CD4-positive, alpha-beta T cell treated with Interferon alpha-2 for 1 hour (primary cell): ENCODE results near the gene CCR1.
"Not testable (repeated sequence)": the region's sequence is repeated elsewhere in the genome, so short reads cannot be mapped to it uniquely, and the experiment has no call there.

Source experiments
- DNase-seq, 2 donors: peaks; one replicate each; pipeline ENCODE4 v3.0.0-alpha.2; 2020 to 2022

The CCR1 gene

GRCh38 chr3:46209746-46210470, 1.8 kb upstream of the CCR1 start:
- no peak for DNase-seq

DNA sequence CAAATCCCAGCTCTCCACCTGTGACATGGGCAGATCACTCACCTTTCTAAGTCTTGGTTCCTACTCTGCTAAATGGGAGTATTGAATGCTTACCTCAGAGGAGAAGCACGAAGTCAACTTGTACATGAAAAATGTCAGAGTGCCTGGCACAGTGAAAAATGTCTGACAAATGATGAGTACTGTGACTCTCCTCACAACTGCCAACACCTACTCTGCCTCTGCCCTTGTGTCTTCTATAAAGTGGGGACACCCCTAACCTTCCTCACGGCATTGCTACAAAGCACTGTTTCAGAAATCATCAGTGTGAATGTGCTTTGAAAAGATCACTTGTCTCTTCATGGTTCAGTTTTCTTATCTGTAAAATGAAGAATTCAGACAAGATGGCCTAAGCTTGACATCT, 940 bp upstream of the CCR1 start:
- DNase-seq = no peak

DNA sequence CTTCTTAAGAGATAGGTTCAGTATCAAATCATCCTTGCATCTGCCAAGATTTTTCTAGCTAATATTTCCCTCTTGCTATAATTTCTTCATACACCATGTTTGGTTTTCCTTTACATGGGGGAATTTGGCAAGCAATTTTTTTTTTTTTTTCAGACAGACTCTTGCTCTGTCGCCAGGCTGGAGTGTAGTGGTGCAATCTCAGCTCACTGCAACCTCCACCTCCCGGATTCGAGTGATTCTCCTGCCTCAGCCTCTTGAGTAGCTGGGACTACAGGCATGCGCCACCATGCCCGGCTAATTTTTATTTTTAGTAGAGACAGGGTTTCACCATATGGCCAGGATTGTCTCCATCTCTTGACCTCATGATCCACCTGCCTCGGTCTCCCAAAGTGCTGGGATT, 599 bp downstream of the CCR1 start:
- not testable (repeated sequence) for DNase-seq

DNA sequence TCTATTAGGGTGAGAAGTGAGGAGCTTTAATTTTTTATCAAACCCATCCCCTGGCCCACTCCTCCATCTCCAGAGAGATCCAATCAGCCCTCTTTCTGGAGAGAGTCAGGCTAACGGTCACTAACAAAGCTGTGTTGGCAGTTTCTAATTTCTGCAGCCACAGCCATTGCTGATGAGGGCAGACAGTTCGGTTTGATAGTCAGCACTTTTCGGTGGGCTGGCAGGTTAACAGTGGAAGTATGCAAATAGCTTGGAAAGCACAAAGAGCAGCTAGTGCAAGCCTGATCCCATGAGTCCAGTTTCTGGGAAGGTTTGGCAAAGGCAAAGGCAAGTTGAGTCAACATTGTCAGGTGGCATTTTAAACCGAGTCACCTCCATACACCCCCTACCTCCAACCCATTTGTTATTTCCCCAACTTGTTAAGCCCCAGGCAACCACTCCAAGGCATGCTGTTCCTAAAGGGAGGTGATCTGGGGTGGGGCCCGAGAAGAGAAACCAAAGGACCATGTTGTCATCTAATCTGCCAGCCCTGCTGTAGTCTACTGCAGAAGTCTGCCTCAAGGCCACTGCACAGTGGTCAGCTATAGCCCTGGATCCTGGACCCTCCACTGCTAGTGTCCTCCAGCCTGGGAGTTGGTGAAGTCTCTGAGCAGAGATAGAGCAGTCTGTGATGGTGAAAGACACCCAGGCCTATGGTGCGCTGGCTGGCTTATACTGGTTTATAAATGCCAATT, 1.7 kb downstream of the CCR1 start:
- DNase-seq = no peak

GRCh38 chr3:46205286-46205960, 2.7 kb downstream of the CCR1 start:
- DNase-seq = no peak

- DNase-seq = no peak
Measured at GRCh38 chr3:46203681-46204080, 4.4 kb downstream of the CCR1 start.

GRCh38 chr3:46202535-46202934, 5.6 kb downstream of the CCR1 start:
- DNase-seq = no peak

- DNase-seq = no peak
Measured at GRCh38 chr3:46200790-46201189, 7.3 kb downstream of the CCR1 start.

DNA sequence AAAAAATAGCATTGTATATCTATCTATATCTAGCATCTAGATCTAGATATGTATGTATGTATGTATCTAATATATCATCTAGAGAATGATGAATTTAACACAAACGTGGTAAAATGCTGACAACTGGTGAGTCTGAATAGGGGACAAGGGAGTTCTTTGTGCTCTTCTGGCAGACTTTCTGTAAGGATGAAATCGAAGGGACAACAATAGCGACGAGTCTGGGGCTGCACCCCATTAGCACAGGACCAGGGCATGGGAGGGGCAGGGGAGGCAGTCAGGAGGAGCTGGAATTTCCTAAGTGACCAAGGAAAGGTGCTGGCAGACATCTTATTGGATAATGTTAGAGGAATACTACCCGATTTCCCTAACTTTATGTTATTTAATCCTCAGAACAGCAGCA, 7.9 kb downstream of the CCR1 start:
- no peak for DNase-seq

DNA sequence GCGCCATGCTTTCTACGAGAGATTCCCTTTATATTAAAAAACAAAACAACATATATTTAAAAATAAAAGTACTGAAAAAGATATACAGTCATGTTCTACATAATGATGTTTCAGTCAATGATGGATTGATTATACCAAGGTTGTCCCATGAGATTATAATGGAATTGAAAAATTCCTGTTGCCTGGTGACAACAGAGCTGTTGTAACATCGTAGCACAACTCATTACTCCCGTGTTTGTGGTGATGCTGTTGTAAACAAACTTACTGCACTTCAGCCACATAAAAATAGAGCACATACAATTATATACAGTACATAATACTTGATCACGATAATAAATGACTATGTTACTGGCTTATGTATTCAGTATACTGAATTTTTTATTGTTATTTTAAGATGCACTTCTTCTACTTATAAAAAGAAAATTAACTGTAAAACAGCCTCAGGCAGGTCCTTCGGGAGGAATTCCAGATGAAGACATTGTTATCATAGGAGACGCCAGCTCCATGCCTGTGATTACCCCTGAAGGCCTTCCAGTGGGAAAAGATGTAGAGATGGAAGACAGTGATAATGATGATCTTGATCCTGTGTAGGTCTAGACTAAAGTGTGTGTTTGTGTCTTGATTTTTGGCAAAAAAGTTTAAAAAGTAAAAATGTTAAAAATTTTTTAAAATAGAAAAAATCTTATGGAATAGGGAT, 11.7 kb downstream of the CCR1 start:
- DNase-seq = no peak

GRCh38 chr3:46194868-46195553, 13.1 kb downstream of the CCR1 start:
- DNase-seq = no peak

GRCh38 chr3:46193436-46193835, 14.7 kb downstream of the CCR1 start:
- no peak for DNase-seq

- DNase-seq = no peak
Measured at GRCh38 chr3:46192939-46193338, 15.2 kb downstream of the CCR1 start.

DNA sequence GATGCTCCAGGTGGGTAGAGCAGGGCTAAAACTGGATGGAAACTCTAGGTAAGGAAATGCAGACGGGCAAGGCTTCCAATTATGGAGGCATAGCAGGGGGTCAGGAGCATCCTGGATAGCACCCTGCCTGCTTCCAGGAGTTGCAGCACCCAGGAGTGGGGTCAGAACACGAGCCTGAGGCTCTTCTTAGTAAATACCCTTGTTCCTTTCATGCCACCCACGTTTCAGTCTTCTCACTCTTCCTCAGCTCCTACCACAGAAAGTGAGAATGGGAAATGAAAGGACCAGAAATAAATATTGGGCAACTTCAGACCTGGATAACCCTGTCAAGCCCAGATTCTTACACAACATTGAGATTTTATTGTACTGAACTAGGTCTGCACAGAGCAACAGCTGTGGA, 16.4 kb downstream of the CCR1 start:
- no peak for DNase-seq

DNA sequence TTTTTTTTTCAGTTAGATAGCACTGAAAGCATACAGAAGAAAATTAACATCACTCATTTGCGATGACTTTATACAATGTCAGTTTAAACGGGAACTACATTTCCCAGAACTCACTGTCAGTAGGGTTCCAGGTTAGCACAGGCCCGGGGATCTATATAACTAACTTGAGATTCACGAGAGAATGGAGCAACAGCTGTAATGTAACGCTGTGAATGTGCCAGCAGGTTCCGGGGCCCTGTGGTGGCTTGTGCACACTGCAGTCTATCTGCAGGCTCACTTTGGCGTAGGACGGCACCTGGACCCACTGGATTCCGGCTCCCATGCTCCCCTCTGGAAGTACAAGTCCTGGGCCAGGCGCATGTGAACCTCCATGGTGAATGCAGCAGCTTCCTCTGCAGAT, 19.4 kb downstream of the CCR1 start:
- DNase-seq = no peak

- DNase-seq = no peak
Measured at GRCh38 chr3:46187876-46188275, 20.2 kb downstream of the CCR1 start.

DNA sequence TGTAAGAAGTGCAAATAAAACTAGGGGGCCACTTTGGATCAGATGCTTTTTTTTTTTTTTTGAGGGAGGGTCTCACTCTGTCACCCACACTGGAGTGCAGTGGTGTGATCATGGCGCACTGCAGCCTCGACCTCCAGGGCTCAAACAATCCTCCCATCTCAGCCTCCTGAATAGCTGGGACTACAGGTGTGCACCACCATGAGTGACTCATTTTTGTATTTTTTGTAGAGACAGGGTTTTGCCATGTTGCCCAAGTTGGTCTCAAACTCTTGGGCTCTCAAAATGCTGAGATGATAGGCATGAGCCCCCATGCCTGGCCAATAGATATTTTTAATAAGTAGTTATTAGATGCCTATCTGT, 20.8 kb downstream of the CCR1 start:
- no peak for DNase-seq

DNA sequence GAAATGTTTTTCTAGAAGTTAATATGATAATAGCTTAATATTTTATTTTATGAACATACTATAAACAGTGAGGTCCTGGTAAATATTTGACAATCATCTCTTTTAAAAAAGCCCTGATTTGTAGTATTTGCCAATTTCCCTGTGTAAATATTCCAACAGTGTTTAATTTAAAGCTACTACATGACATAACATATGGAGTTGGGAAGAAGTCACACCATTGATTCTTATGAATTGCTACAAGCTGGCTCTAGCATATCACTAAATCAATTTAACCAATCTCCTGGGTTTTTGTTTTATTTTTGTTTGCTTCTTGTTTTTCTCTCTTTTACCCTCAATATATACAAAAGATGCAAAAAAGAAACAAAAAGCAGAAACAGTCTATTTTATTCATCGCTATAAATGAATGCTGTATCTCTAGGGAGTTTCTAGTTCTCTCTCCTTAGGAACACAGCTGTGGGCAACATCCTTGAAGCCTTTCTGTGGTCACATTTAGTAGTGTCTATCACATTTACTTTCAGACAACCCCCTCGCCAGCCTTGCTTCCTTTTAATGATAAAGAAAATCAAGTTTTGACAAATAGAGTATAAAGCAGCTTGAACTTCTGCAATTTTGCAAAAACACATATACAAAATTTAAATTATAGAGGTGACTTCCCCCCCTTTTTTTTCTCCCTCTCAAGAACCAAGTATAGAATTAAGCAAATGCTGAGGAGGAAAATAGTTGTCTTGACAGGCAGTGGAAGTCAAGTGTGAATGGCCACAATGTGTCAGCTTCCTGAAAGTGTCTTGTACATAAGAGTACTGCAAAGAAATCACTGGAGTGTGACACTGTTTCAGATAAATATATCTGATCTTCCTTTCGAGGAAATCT, 21.4 kb downstream of the CCR1 start:
- peak; percentile 12 to 50 for DNase-seq

GRCh38 chr3:46184469-46184868, 23.6 kb downstream of the CCR1 start:
- DNase-seq = no peak

GRCh38 chr3:46183330-46183729, 24.8 kb downstream of the CCR1 start:
- DNase-seq = peak in 1 of 2 donors; percentile 24

DNA sequence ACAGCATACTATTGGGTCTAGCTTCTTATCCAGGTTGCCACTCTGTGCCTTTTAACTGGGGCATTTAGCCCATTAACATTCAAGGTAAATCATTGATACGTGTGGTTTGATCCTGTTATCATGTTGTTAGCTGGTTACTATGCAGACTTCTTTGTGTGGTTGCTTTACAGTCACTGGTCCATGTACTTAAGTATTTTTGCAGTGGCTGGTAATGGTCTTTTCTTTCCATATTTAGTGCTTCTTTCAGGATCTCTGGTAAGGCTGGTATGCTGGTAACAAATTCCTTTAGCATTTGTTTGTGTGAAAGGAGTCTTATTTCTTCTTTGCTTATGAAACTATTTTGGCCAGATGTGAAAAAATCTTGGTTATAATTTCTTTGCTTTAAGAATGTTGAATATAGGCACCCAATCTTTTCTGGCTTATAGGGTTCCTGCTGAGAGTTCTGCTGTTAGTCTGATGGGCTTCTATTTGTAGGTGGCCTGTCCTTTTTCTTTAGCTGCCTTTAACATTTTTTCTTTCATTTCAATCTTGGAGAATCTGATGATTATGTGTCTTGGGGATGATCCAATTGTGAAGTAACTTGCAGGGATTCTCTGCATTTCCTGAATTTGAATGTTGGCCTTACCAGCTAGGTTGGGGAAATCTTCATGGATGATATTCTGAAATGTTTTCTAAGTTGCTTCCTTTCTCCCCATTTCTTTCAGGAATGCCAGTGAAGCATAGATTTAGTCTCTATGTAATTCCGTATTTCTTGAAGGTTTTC, 39.3 kb downstream of the CCR1 start:
- DNase-seq = no peak
